HG03521 (cell line): ENCODE data around the gene CACNA1B.

Source experiments
- ATAC-seq: cut with Tn5 transposase; IDR thresholded peaks from one replicate; pipeline ENCODE4 v1.9.1; 2021; ENCODE audit warnings: mild to moderate bottlenecking, moderate library complexity; ENCODE audit not compliant: unreplicated experiment

Gene CACNA1B

DNA sequence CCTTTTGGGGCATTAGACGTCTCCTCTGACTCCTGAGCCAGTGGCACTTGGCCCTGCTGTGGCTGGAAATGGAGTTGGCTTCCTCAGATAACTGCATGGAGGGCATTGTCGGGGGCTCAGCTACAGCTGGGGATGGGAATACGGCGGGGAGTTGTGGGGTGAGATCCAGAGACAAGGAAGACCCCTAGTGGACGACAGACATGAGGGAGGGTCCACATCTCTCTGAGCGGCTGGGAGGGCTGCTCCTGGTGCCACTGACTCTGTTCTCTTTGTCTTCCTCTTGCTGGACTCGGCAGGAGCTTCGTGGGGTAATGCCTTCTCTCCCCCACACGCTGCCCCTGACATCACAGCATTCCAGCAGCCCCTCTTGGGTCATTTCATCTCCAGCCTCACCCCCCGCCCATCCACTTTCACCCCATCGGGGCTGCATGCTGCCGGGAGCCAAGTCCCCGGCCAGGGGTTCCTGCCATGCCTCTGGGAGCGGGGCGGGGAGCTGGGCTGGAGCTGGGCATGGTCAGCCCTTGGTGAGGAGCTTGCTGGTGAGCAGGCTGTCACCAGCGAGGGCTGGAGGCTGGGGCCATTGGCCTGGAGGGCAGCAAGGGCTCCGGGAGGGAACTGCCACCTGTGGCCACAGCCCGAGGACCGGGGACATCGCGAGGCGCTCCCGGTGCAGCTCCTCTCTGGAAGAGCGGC, 172.3 kb downstream of the CACNA1B start:
- ATAC-seq: no peak

DNA sequence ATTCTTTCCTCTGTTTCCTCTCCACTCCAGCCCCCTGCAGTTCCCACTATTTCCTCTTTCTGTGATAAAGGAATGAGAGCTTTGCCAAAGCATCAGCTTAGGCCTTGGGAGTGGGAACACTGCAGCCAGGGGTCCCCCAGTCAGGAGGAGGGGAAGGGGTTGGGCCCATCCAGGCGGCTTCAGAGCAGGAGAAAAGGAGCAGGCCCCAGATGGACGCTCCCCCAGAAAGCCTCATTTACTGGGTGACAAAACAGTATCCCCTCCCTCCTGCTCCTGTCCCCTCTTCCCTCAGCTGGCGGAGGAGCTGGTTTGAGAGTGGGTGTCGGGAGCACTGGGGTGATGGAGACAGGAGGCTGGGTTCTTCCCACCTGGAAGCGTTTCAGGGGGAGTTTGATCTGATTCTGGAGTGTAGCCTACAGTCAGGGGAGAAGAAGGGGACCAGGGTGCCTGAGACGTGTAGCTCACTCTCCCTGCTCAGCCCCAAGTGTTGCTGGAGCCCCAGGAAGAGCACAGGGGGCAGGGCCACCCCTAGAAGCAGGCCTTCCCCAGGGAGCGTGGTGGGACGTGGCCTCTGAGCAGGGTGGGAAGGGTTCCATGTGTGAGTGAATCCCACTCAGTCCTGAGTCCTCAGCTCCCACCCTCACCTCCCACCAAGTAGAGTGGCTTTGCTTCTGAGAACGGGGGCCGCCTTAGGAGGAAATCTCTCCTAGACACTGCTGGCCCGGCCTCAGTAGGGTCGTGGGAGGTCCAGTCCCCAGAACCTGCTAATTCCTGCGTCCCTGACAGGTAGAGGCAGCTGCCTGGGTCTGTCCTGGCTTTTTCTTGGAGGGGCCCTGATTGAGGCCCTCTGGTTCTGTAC, 173.1 kb downstream of the CACNA1B start:
- no peak for ATAC-seq

DNA sequence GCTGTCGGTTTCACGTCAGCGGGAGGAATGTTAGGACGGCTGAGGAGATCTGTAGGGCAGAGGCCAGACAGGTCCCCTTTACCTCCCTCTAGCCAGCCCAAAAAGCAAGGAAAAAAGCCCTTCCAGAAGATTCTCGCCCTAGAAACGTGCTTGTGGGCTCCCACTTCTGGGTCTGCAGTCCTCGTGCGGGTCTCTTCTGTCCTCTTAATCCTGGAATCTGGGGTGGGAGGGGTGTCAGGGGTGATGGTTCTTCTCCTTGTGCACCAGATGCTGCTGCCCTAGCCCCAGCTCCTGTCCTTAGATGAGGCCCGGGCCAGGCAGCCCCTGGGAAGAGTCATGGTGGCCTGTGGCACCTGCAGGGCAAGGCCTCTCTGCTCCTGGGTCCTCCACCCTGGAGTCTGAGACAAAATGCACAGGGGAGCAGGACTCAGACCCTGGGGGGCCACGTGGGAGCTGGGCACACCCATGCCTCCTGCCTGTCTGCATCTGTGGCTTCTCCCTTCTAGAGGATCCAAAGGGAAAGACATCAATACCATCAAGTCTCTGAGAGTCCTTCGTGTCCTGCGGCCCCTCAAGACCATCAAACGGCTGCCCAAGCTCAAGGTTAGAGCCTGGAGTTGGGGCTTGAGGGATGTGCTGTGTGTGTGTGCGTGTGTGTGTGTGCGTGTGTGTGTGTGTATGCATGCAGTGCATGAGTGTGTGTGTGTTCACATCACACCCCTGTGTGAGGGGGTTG, 174.2 kb downstream of the CACNA1B start:
- no peak for ATAC-seq

DNA sequence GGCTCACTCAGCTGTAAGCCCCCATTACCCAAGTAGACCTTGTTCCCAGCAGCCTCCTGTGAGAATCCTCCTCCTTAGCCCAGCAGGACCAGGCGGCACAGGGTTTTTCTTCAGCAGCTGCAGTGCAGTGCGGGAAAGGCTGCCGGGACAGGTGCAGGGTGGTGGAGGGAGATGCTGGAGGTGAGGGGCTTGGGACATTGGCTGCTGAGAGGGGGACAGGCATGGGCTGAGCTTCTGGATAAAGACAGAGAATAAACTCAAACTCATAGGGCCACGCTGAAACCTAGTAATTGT, 174.7 kb downstream of the CACNA1B start:
- ATAC-seq: no peak

DNA sequence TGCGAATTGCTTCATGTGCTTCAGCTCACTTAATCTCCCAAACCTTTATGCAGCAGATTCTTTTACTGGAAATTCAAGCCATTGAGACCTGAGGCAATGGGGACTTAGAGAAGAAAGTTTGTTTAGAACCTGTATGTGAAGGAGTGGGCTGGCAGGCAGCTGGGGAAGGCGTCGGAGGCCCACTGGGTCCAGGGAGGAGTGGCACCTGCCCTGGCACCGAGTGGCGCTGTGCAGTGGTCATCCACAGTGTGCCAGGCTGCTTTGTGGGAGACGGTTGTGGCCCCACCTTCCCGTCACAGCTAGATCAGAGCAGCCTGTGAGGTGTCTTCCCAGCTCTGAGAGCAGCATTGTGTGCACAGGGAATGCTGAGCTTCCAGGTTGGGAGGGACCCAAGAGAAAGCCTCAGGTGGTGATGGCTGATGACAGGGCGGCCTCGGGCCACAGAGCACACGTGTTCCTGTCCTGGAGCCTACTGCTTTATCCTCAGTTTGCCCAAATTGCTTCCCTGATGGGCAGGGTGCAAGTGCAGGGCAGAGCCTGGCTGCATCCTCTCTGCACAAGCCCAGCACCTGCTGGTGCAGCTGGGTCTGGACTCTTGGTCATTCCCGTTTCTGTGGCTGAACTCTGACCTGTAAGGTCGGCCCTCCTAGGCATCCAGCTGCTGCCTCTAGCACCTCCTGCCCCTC, 175.2 kb downstream of the CACNA1B start:
- no peak for ATAC-seq

DNA sequence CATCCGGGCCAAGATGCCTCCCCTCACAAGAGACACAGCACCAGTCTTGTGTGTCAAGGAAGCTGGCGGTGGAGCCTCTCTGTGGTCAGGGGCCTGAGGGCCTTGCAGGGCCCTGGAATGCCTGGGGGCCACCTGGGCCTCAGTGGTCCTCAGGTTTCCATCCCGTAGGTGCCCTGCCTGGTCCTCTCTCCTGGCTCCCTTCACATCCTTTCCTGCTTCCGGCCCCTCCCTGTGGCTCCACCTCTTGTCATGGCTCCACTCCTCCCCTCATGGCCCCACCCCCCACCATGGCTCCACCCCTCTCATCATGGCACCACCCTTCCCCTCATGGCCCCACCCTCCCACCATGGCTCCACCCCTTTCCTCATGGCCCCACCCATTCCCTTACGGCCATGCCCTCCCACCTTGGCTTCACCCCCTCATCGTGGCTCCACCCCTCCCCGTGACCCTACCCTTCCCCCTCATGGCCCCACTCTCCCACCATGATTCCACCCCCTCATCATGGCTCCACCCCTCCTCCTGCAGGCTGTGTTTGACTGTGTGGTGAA, 175.8 kb downstream of the CACNA1B start:
- ATAC-seq: no peak

DNA sequence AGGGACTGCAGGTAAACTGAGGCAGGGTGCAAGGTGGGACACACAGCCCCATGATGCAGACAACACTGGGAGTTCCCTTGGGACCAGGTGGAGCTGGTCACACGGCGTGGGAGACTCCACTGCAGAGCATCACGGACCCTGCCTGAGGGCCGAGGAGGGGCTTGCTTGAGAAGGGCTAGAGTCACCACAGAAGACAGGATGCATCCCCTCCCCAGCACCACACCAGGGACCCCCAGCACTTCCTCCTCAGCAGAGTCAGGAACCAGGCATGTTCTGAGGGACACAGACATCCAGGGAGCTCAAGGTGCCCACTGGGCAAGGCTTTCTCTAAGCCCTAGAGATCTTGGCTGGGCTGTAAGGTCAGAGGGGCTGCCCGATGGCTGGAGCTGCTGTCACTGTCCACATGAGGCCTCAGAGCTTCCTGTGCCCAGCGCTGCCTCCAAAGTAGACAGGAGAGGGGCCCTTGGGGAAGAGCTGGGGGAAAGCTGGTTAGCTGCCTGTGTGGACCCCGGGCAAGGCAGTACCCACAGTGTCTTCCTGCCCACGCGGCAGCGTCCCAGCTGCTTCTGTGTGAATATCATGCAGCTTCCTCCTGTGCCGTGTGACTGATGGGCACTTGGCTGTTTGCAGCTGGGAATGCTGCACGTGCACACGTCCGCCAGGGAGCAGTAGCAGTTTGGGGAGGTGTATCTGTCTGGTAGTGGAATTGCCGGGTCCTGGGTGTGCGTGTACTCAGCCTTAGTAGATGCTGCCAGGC, 176.6 kb downstream of the CACNA1B start:
- ATAC-seq: no peak

DNA sequence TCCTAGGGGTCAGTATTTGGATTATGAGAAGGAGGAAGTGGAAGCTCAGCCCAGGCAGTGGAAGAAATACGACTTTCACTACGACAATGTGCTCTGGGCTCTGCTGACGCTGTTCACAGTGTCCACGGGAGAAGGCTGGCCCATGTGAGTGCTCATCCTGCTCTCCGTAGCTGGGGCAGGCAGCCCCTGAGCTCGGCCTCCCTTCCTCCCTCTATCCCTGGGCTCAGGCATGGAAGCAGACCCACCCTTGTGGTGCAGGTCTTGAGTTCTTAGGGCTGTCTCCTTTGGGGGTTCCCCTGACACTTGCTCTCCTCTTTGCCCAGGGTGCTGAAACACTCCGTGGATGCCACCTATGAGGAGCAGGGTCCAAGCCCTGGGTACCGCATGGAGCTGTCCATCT, 180.1 kb downstream of the CACNA1B start:
- ATAC-seq: no peak

DNA sequence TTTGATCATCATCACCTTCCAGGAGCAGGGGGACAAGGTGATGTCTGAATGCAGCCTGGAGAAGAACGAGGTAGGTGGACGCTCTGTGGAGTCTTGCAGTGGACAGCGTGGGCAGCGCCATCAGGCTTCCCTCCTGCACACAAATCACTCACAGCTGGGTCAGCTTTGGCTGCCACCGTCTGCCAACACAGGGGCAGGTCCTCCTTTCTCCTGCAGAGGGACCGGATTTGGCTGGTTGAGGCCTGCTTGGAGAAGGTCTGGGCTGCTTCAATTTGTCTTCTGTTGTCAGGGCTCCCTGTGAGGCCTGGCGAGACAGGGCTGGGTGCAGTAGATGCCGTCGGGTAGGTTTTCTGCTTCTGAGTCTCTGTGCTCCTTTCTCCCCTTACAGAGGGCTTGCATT, 180.6 kb downstream of the CACNA1B start:
- no peak for ATAC-seq

DNA sequence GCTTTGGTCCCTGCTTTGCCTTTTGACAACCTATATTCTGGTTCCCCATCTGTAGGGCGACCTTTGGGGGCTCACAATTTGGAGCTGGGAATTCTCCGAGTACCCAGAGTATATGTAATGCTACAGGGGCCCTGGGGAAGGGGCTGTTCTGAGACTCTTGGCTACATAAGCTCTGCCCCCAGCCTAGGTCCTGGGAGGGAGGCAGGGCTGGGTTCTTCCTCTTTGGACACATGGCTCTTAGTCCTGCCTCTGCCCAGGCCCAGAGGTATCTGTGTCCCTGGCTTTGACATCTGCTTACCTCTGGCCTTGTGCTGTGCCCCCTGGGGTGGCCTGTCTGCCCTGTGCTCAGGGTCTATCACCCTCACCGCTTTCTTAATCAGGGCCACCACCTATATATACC, 181.6 kb downstream of the CACNA1B start:
- ATAC-seq: no peak

DNA sequence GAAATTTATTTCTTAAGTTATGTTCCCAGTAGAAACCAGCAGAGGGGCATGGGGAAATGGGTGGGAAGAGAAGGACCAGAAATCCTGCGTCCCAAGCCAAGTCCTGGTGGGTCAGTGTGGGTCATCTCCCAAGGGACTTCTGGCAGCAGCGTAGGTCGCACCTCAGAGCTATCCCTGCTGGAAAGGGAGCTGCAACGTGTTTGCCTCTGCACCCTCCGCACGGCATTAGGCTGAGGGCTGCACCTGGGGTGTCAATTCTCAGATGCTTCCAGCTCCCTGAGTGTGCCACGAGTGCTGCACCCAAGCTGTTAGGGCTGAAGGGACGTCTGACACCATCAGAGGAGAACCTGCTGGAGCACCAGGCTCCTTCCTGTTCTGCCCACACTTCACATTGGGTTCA, 182.8 kb downstream of the CACNA1B start:
- no peak for ATAC-seq

DNA sequence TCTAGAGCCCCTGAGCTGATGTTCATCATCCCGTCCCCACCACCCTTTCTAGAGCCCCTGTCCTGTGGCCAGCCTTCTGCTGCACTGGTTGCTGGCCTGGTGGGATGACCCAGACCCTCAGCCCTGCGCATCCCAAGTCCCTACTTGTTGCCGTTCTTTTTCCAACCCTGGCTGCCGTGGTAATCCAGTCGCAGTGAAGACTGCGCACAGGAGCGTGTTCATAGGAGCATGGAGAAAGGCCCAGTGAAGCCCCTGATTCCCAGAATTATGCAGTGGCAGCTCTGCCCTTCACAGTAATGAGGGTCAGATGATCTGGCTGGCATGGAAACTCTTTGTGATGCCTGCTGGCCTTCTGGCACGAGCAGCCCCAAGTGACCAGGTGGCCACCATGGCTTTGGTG, 183.3 kb downstream of the CACNA1B start:
- ATAC-seq: no peak

DNA sequence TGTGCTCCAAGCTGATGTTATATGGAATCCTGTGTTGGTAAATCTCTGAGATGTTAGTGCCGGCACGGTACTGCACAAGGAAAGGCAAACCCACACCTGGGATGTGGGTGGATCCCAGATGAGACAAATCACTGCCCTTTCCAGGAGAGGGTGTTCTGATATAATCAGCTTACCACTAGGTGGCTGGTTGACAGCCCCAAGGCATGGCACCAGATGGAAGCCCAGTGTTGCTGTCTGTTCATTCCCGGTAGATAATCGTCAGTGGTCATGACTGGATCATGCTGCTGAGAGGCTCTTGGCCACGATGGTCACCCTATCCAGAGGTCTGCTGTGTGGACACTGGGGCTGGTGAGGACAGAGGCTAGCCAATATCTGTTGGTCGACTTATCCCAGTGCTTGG, 184.0 kb downstream of the CACNA1B start:
- ATAC-seq: no peak

DNA sequence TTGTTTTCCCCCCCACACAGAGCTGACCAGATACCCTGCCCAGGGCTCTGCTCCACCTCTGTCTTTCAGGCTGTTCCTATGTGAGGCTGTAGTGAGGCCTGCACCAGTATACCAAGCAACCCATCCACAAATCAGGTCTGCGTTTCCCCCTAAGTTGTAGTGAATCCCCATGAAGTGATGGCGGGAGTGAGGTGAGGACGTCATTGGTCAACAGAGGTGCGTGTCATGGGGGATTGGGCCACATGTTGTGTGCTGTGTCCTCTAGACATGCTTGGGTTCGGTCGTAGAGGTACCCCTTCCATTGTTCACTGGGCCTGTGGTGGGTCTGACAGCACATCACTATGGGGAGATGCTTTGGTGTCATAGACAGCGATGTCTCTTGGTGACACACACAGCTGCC, 184.6 kb downstream of the CACNA1B start:
- no peak for ATAC-seq

DNA sequence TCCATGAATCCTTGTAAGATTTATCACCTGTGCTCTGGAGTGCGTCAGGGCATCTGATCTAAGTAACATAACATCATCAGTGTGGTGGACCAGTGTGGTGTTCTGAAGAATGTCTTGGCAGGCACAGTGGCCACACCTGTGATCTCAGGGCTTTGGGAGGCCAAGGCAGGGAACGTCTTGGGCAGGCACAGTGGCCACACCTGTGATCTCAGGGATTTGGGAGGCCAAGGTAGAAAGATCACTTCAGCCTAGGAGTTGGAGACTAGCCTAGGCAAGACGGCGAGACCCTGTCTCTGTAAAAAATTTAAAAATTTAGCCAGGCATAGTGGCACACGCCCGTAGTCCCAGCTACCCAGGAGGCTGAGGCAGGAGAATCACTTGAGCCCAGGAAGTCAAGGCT, 185.5 kb downstream of the CACNA1B start:
- no peak for ATAC-seq

DNA sequence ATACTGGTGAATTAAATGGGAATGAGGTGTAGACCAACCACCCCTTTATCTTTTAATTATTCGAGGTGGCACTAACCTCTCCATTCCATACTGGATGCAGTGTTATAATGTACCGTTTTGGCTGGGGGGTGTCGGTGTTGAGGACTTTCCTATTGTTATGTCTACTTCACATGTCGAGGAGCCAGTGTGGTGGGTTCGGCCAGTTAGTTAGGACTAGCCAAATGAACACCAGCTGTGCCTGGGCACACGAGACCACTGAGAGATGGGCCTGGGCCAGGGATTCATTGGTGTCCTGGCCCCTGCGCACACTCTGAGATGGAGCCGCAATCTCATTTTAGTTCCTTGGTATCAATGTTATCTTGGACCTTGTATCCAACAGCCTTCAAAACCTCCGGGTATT, 186.2 kb downstream of the CACNA1B start:
- no peak for ATAC-seq

DNA sequence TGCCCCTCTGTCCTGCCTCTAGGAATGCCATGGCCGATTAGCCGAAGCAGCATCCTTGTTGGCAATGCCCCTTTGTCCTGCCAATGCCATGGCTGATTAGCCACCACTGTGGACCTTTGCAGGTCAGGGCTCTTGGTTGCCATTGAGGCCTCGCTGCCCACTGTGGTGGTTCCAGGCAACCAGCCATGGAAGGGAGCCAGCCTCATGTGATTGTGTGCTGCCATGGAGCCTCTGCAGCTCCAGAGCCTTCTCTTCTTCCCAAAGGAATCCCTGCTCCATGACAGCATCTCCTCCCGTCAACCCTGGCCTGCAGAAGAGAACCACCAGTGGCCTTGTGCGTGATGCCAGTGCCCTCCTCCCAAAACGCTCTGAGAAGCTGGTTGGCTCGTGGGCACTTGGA, 187.0 kb downstream of the CACNA1B start:
- ATAC-seq: no peak

DNA sequence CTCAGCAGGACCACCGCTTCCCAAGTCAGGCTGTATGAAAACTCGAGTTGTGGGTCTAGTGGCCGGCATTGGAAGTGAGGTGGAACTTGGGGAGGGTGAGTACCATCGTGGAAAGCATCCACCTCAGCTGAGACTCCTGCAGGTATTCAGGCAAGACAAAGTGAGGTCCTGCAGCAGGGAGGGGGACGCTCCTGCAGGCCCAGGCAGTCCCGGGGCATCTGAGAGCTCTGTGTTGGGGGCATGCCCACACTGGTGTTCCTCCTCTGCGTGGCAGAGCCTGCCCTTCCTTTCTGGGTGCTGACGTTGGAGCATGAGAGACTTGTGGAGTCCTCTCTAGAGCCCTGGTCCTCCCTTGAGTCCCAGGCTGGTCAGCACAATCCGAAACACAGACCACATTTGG, 187.7 kb downstream of the CACNA1B start:
- ATAC-seq: no peak

DNA sequence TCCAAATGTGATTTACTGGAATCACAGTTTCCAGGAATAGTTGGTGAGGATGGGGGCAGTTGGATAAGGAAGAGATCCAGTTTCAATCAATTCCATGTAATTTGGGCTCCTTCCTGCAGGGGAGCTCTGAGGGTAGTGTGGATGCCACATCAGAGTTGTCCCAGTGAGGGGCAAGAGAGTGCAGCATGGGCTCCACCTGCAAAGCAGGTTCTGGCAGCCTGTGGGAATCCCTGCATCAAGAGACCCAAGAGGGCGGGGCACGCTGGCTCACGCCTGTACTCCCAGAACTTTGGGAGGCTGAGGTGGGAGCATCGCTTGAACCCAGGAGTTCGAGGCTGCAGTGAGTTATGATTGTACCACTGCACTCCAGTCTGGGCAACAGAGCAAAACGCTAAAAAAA, 188.5 kb downstream of the CACNA1B start:
- no peak for ATAC-seq

DNA sequence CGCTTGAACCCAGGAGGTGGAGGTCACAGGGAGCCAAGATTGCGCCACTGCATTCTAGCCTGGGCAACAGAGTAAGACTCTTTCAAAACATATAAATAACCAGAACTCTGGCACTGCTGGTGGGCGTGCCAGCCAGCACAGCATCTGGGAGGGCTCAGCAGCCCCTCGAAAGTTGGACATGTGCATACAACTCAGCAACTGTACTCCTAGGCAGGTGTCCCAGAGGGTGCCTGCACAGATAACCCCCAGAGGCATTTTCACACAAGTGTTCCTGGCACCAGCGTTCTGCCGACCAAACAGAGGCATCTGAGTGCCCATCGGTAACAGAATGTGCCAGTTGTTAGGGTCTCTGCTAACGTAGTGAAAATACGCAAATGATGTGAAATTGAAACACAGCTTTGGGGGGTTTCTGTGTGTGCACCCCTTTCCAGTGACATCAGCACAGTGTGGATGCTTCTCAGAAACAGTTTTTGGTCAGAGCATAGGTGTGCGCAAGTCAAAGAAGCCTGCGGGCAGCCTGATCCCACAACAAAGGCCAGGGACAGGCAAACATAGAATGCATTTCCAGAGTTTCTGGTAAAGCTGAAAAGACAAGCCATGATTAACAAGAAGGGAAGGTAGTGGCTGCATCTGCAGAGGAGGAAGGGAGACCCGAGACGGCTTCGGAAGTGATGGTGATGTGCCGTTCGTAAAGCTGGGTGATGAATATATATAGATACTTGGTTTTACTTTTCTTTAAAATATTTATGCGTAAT, 190.2 kb downstream of the CACNA1B start:
- no peak for ATAC-seq
